ENCODE measurements around the gene CMTM2.

The CMTM2 gene

GRCh38 chr16:66578651-66579531 lies at the start of gene CMTM2:
Gene CMTM2 (plus strand): TSS chr16:66579463. CDS start chr16:66579608, 145 bp downstream.
- no peak for DNase-seq (ENCODE audit: low read depth)

GRCh38 chr16:66529475-66529874 lies 49.8 kb upstream of the CMTM2 start:
- no peak for DNase-seq (ENCODE audit: low read depth)

GRCh38 chr16:66534376-66534799 lies 44.9 kb upstream of the CMTM2 start:
- DNase-seq (ENCODE audit: low read depth), result no peak

- DNase-seq (ENCODE audit: low read depth), result no peak
These were observed 42.7 kb upstream of the CMTM2 start for GRCh38 chr16:66536525-66536924.

GRCh38 chr16:66537236-66537635 lies 42.0 kb upstream of the CMTM2 start:
- DNase-seq (ENCODE audit: low read depth), result no peak

GRCh38 chr16:66538910-66539309 lies 40.4 kb upstream of the CMTM2 start:
- no peak for DNase-seq (ENCODE audit: low read depth)

- DNase-seq (ENCODE audit: low read depth), result peak; percentile 54
These were observed 39.4 kb upstream of the CMTM2 start for GRCh38 chr16:66539623-66540469.

GRCh38 chr16:66541388-66542355 lies 37.6 kb upstream of the CMTM2 start:
- DNase-seq (ENCODE audit: low read depth), result no peak

- no peak for DNase-seq (ENCODE audit: low read depth)
These were observed 36.9 kb upstream of the CMTM2 start for GRCh38 chr16:66542396-66542795.

- no peak for DNase-seq (ENCODE audit: low read depth)
These were observed 35.7 kb upstream of the CMTM2 start for GRCh38 chr16:66543541-66543940.

- DNase-seq (ENCODE audit: low read depth), result no peak
These were observed 35.1 kb upstream of the CMTM2 start for GRCh38 chr16:66544016-66544757.

GRCh38 chr16:66547101-66547989 lies 31.9 kb upstream of the CMTM2 start:
- DNase-seq (ENCODE audit: low read depth), result no peak

- DNase-seq (ENCODE audit: low read depth), result no peak
These were observed 31.2 kb upstream of the CMTM2 start for GRCh38 chr16:66548068-66548467.

- no peak for DNase-seq (ENCODE audit: low read depth)
These were observed 30.4 kb upstream of the CMTM2 start for GRCh38 chr16:66548868-66549267.

- peak; percentile 71 for DNase-seq (ENCODE audit: low read depth)
These were observed 29.8 kb upstream of the CMTM2 start, which contains the start of gene TK2 for GRCh38 chr16:66549284-66550131. Gene TK2 (minus strand): TSS chr16:66550122. CDS start chr16:66550061, 61 bp downstream.

- peak; percentile 23 for DNase-seq (ENCODE audit: low read depth)
These were observed 27.9 kb upstream of the CMTM2 start for GRCh38 chr16:66551348-66551759.

GRCh38 chr16:66551788-66552285 lies 27.4 kb upstream of the CMTM2 start:
- DNase-seq (ENCODE audit: low read depth), result no peak

GRCh38 chr16:66552286-66553177 lies 26.7 kb upstream of the CMTM2 start, which contains the start of gene CKLF:
Gene CKLF (plus strand): TSS chr16:66552576. CDS start chr16:66552716, 140 bp downstream.
- peak; percentile 84 for DNase-seq (ENCODE audit: low read depth)
